ENCODE data around the gene NRIP1.
"Not testable (repeated sequence)": the region's sequence is repeated elsewhere in the genome, so short reads cannot be mapped to it uniquely, and the experiment has no call there.

The NRIP1 gene

DNA sequence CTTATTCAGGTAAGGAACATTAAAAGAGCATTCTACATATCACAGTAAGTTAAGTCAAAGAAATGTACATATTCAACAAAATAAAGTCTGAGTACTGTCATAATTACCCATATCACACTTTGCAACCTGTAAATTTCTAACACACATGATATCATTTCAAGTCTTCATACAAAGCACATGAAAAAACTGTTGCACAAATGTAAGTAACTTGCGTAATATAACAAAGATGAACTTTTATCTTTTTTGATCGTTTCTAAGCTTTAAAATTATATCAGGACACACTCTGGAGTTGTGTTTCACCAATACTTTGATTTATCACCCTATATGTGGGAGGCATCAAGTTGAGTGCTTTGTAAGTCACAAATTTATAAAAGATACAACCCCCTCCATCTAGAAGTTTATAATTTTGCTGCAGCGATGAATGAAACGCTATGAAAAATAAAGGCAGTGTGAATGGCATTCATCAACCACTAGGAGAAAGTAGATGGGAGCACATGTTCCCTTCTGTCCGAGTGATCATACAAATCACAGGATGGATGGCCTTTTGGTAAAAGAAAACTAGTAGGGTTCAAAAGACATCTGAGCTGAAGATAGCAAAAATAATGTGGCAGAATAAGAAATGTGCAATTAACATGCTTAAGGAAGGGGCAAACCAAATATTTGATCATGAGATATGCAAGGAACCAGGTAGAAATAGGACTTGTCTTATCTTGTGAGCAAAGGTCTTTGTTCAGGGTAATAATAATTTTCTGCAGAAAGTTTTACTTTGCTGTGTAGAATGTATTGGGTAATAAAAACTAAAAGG, 27.5 kb downstream of the NRIP1 start:
- DNase-seq = no peak

- no peak for DNase-seq
Observed at GRCh38 chr21:15036189-15036588, 28.6 kb downstream of the NRIP1 start.

- peak; percentile 70 for DNase-seq
Observed at GRCh38 chr21:15034126-15034853, 30.5 kb downstream of the NRIP1 start.

DNA sequence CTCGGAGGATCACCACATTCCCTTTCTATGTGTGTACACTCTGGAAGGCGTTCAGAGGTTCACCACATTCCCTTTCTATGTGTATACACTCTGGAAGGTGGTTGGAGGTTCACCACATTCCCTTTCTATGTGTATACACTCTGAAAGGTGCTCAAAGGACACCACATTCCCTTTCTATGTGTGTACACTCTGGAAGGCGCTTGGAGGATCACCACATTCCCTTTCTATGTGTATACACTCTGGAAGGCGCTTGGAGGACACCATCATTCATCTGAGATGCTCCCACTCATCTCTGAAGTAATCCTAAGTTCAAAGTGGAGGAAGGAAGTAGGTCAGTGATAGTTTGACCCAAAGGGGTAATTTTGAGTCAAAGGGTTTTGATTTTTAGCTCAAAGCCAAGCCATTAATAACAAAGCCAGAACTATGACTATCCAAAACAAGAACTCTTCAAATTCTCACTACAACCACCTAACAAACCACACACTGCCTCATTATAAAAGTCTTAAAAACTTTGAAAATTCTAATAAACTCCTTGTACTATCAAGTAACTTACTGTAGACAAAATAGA, 32.9 kb downstream of the NRIP1 start:
- DNase-seq = peak; percentile 60

GRCh38 chr21:15031362-15031761, 33.4 kb downstream of the NRIP1 start:
- not testable (repeated sequence) for DNase-seq

GRCh38 chr21:15030861-15031260, 33.9 kb downstream of the NRIP1 start:
- peak; percentile 50 for DNase-seq

DNA sequence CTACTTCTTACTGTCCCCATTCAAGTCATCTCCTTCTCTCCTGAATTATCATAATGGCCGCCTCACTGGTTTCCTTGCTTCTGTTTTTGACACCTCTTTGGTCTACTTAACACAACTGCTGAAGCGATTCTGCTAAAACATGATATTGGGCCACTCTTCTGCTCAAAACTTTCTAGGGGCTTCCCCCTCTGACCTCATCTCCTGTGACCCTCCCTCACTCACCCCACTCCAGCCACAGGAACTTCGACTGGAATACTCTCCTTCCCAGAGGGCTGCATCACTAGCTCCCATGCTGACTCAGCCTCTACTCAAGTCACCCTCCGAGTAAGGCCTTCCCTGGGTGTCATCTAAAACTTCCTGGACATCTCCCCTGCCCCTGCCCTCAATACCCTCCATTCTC, 35.7 kb downstream of the NRIP1 start:
- DNase-seq = no peak

DNA sequence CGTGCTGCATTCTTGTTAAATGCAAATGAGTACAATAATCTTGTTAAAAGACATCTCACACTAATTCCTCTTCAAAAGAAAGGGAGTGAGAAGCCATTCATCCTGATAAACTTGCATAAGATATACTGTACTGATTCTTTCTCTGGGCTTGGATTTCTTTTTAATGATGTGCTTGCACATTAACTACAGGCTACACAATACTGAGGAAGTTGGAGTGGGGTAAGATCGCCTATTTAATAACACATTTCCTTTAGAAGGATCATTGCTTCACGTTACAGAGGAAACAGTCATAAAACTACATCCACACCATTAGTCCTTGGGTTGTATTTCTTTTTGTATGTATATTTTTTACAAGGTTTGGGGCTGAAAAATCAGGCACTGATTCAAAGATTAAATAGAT, 36.6 kb downstream of the NRIP1 start:
- no peak for DNase-seq

DNA sequence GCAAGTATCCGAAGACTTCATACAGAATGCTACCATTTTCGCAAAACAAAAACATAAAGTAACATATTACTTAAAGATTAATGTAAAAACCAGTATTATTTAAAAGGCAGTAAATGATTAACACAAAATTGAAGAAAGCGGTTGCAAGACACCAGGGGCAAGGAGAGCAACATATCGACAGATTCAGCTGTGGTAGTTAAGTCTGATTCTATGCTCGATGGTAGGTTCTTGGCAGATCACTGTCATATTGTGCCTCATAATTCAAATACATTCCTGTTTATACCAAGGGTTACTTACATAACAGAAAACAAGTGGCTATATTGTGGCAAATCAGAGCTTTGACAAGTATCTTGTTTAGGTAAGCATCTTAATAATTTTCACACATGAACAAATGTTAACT, 37.7 kb downstream of the NRIP1 start:
- no peak for DNase-seq

- DNase-seq = no peak
Observed at GRCh38 chr21:15026370-15026769, 38.4 kb downstream of the NRIP1 start.

DNA sequence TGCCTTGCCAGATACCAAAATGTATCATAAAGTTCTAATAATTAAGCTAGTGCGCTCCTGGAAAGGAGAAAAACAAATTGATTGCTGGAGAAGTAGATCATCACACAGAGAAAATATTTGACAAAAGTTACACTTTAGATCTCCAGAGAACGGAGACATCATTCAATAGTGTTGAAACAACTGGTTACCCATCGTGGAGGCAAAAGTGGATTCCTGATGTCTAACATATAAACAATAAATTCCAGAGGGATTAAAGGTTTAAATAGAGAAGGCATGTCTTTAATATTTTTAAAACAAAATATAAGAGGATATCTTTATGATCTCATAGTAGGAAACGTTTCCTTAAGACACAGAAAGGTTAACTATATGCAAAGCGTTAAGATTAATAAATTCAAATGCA, 41.0 kb downstream of the NRIP1 start:
- DNase-seq = peak; percentile 78

DNA sequence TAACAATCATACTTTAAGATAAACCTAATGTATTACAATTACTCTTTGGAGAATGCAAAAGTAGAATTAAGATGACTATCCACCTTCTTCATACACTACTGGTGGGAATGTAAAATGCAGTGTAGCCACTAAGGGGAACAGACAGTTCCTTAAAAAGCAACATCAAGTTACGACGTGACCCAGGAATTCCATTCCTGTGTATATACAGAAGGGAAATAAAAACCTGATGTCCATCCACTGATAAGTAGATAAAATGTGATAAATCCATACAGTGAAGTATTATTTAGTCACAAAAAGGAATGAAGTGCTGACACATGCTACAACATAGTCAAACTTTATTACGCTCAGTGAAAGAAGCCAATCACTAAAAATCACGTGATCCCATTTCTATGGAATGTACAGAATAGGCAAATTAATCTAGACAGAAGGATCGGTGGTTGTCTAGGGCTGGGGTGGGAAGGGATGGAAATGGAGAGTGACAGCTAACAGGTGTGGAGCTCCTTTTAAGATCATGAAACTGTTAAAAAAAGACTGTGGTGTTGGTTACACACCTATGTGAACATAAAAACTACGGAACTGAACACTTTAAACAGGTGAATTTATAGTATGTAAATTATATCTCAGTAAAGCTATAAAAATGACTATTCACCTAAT, 42.1 kb downstream of the NRIP1 start:
- peak; percentile 75 for DNase-seq

DNA sequence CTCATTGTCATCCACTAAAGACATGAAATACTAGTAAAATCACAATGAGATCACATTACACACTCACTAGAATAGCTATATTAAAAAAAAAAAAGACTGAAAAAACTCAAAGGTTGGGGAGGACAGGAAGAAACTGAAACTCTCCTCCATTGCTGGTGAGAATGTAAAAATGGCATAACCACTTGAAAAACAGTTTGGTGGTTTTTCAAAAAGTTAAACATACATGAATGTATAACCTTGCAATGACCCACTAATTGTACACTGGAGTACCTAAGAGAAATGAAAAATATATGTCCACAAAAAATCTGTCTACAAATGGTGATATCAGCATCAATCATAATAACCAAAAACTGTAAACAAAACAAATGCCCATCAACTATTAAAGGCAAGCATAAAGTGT, 44.0 kb downstream of the NRIP1 start:
- DNase-seq = no peak

- no peak for DNase-seq
Observed at GRCh38 chr21:15018382-15018781, 46.4 kb downstream of the NRIP1 start.

GRCh38 chr21:15015622-15016471, 49.0 kb downstream of the NRIP1 start:
- DNase-seq = peak; percentile 96

DNA sequence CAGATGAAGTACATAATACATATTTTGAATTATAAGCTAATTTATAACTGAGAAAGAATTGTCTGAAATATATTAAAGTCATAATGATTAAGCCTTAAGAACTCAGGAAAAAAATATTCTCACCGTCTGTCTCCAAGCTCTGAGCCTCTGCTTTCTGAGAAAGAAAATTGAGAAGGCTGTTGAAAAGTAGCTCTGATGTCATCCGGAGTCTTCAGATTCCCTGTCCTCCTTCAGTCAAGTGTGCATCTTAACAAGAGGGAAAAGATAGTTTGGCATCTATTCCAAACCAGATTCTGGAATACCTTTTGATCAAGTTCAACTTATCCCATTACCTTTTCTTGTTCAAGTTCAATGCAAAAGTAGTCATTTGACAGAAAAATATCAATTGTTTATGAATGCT, 50.6 kb downstream of the NRIP1 start:
- peak; percentile 61 for DNase-seq

GRCh38 chr21:15011967-15012366, 52.8 kb downstream of the NRIP1 start:
- no peak for DNase-seq

GRCh38 chr21:15010645-15011044, 54.2 kb downstream of the NRIP1 start:
- DNase-seq = peak; percentile 50

GRCh38 chr21:15009837-15010363, 54.9 kb downstream of the NRIP1 start:
- peak; percentile 92 for DNase-seq

DNA sequence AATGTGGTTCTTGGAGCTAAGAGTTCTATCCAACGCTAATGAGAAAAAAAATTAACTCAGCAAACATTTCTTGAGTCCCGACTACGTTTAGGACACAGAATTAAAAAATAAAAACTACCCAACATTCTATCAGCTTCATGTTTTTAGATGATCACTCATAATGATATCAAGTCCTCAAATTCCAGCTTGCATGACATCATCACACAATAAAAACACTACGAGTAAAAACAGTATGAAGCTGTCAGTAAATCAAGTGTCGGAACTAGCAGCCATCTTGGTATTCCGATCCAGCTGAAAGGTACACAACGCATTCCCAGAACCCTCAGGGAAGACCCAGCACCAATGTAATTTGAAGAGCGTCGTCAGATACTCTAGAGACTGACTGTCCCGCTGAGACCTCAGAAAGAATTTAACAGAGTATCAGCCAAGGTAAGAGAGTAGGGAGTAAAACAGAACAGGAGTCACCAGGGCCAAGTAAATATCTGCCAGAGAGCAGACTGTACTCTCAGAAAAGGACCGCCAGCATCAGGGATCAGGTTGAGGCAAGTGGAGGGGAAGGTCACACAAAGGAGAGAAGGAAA, 57.0 kb downstream of the NRIP1 start:
- DNase-seq = no peak

DNA sequence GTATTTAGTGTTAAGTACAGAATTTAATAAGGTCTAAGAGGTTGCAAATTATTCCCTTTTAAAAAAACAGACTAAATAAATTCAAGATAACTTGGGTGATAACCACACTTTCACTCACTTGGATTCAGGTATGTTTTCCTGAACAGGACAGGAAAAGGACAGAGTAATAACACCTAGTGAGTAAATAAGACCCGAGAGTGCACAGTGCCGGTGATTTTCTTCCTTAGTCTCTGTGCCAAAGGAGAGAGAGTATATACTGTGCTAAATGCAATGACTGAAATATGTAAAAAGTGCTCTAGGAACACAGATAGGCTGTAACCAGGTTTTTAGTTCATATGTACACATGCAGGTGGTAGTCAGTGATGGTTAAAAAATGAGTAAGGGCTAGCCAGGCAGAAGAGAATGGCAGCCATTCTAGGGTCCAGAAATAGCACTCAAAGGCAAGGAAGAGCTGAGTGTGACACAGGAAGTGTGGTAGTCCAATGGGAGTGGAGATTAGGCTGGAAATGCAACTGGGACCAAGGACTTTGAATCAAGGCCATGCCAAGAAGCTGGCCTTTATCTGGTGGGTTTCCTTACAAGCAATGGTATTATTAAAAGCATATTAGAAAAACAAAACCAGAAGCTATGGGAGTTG, 58.1 kb downstream of the NRIP1 start:
- DNase-seq = no peak

Data from fibroblast of skin of right biceps (primary cell).